Activated naive CD4-positive, alpha-beta T cell treated with anti-CD3 and anti-CD28 coated beads, Interleukin-2, amount 50 U/mL, for 72 hours (primary cell): ENCODE data around the gene PDLIM1. TPM values are rescaled to one million over a fixed set of nuclear protein-coding genes. Genes with fewer than 3 reads are reported as not detected.
"Not testable (repeated sequence)": the region's sequence is repeated elsewhere in the genome, so short reads cannot be mapped to it uniquely, and the experiment has no call there.

Experiments
- ATAC-seq, 2 donors: fragments of 150-1000 bp; cut with Tn5 transposase; 2 replicates each; pipeline ENCODE4 v1.10.0; 2021; ENCODE audit warnings: mild to moderate bottlenecking in 2 of 2, moderate library complexity in 2 of 2
- DNase-seq, 2 donors: peaks; one replicate each; pipeline ENCODE4 v3.0.0; 2021 to 2022; ENCODE audit warnings: low spot score in 2 of 2
- H3K27ac Mint-ChIP-seq, 2 donors: one replicate each; pipeline ENCODE4 v1.8.0; 2022; ENCODE audit warnings: mild to moderate bottlenecking in 2 of 2, mixed read lengths in 2 of 2
- H3K36me3 Mint-ChIP-seq, 2 donors: one replicate each; pipeline ENCODE4 v1.8.0; 2022; ENCODE audit warnings: mixed read lengths in 2 of 2
- H3K9me3 Mint-ChIP-seq, 2 donors: one replicate each; pipeline ENCODE4 v1.8.0; 2022; ENCODE audit warnings: mixed read lengths in 2 of 2
- total RNA-seq, 2 donors: library from RNA; stranded (reverse); gene quantifications; one replicate each; pipeline ENCODE4 v1.2.3, GENCODE V29; 2022

Gene PDLIM1
- total RNA-seq, 2 donors from 2014 or later: 4.2 TPM; not detected in 1

- no peak overlapping the region for H3K27ac Mint-ChIP-seq
- ATAC-seq: no peak
- peaks cover 6 to 7% of the 10 kb centered on the region in 2 donors for H3K9me3 Mint-ChIP-seq
- peaks cover 6 to 7% of the 10 kb centered on the region in 2 donors for H3K36me3 Mint-ChIP-seq
- no peak for DNase-seq
Measured at GRCh38 chr10:95221124-95221523, 69.7 kb downstream of the PDLIM1 start.

- no peak overlapping the region for H3K27ac Mint-ChIP-seq
- peaks cover 8 to 9% of the 10 kb centered on the region in 2 donors for H3K9me3 Mint-ChIP-seq
- ATAC-seq (no peak), DNase-seq (no peak)
- peaks cover 8 to 9% of the 10 kb centered on the region in 2 donors for H3K36me3 Mint-ChIP-seq
Measured at GRCh38 chr10:95220539-95220938, 70.3 kb downstream of the PDLIM1 start.

GRCh38 chr10:95217476-95217875 is 73.3 kb downstream of the PDLIM1 start:
- no peak for DNase-seq
- no peak overlapping the region for H3K27ac Mint-ChIP-seq
- peaks cover 9 to 14% of the 10 kb centered on the region in 2 donors for H3K9me3 Mint-ChIP-seq
- no peak for ATAC-seq
- H3K36me3 Mint-ChIP-seq: peaks cover 9 to 13% of the 10 kb centered on the region in 2 donors

- no peak for DNase-seq
- no peak for ATAC-seq
- Mint-ChIP-seq H3K27ac (no peak overlapping the region), H3K36me3 (peaks cover 9 to 13% of the 10 kb centered on the region in 2 donors), H3K9me3 (peaks cover 9 to 14% of the 10 kb centered on the region in 2 donors)
Measured at GRCh38 chr10:95214793-95215192, 76.0 kb downstream of the PDLIM1 start.

GRCh38 chr10:95214369-95214768 is 76.4 kb downstream of the PDLIM1 start:
- H3K27ac Mint-ChIP-seq: no peak overlapping the region
- ATAC-seq (no peak), DNase-seq (no peak)
- H3K36me3 Mint-ChIP-seq: peaks cover 9 to 13% of the 10 kb centered on the region in 2 donors
- peaks cover 9 to 14% of the 10 kb centered on the region in 2 donors for H3K9me3 Mint-ChIP-seq

- Mint-ChIP-seq H3K9me3 (peaks cover 8 to 14% of the 10 kb centered on the region in 2 donors), H3K36me3 (peaks cover 9 to 12% of the 10 kb centered on the region in 2 donors), H3K27ac (no peak overlapping the region)
- DNase-seq (no peak), ATAC-seq (no peak)
Measured at GRCh38 chr10:95211606-95212279, 79.1 kb downstream of the PDLIM1 start.

- DNase-seq: no peak
- peaks cover 0 to 5% of the 10 kb centered on the region in 2 donors for H3K9me3 Mint-ChIP-seq
- H3K27ac Mint-ChIP-seq: no peak overlapping the region
- no peak for ATAC-seq
- H3K36me3 Mint-ChIP-seq: no peaks in the 10 kb centered on the region
Measured at GRCh38 chr10:95209509-95210127, 81.2 kb downstream of the PDLIM1 start.

GRCh38 chr10:95208702-95209391 is 82.0 kb downstream of the PDLIM1 start:
- Mint-ChIP-seq H3K36me3 (no peaks in the 10 kb centered on the region), H3K9me3 (peaks cover 0 to 5% of the 10 kb centered on the region in 2 donors), H3K27ac (no peak overlapping the region)
- ATAC-seq (no peak), DNase-seq (no peak)

GRCh38 chr10:95202865-95203264 is 87.9 kb downstream of the PDLIM1 start:
- DNase-seq, H3K36me3 Mint-ChIP-seq: not testable (repeated sequence)

GRCh38 chr10:95201736-95202135 is 89.1 kb downstream of the PDLIM1 start:
- Mint-ChIP-seq H3K27ac (no peak overlapping the region), H3K36me3 (no peaks in the 10 kb centered on the region), H3K9me3 (peaks cover 0 to 8% of the 10 kb centered on the region in 2 donors)
- DNase-seq: no peak
- ATAC-seq: no peak

More at GRCh38 chr10:95202865-95203264, 87.9 kb downstream of the PDLIM1 start:
- not testable (repeated sequence) for H3K27ac Mint-ChIP-seq, ATAC-seq, H3K9me3 Mint-ChIP-seq

- H3K9me3 Mint-ChIP-seq: peaks cover 0 to 4% of the 10 kb centered on the region in 2 donors
- ATAC-seq: no peak
Measured at GRCh38 chr10:95196046-95196445, 94.8 kb downstream of the PDLIM1 start.

GRCh38 chr10:95193944-95194343 is 96.9 kb downstream of the PDLIM1 start, which contains the start of gene ACSM6:
TSS of gene ACSM6 (plus strand) at chr10:95194238. CDS start at chr10:95194486, 248 bp downstream.
- H3K9me3 Mint-ChIP-seq: no peaks in the 10 kb centered on the region
- no peak for DNase-seq
- H3K27ac Mint-ChIP-seq: no peak within 1 kb of the TSS
- ATAC-seq: no peak
- H3K36me3 Mint-ChIP-seq: no peaks in the 10 kb centered on the region

More at GRCh38 chr10:95196046-95196445, 94.8 kb downstream of the PDLIM1 start:
- no peak overlapping the region for H3K27ac Mint-ChIP-seq
- DNase-seq: no peak
- no peaks in the 10 kb centered on the region for H3K36me3 Mint-ChIP-seq

- H3K27ac Mint-ChIP-seq: no peak overlapping the region
- DNase-seq (no peak), ATAC-seq (no peak)
- no peaks in the 10 kb centered on the region for H3K36me3 Mint-ChIP-seq
- no peaks in the 10 kb centered on the region for H3K9me3 Mint-ChIP-seq
Measured at GRCh38 chr10:95188593-95188992, 102.2 kb downstream of the PDLIM1 start.

GRCh38 chr10:95187617-95188016 is 103.2 kb downstream of the PDLIM1 start:
- ATAC-seq (no peak), DNase-seq (no peak)
- H3K36me3 Mint-ChIP-seq: no peaks in the 10 kb centered on the region
- no peaks in the 10 kb centered on the region for H3K9me3 Mint-ChIP-seq
- no peak overlapping the region for H3K27ac Mint-ChIP-seq
